Mesodermal cell (in vitro differentiated cells): ENCODE data around the gene TAS1R2.

Experiments
- H3K27ac ChIP-seq: 2 replicates; pipeline ENCODE4 v1.7.0; 2013; ENCODE audit warnings: mild to moderate bottlenecking, low read depth, low read length, moderate library complexity; ENCODE audit not compliant: severe bottlenecking
- H3K36me3 ChIP-seq: 2 replicates; pipeline ENCODE4 v1.7.1; 2013; ENCODE audit warnings: mild to moderate bottlenecking, low read length, moderate library complexity; ENCODE audit not compliant: control insufficient read depth, insufficient read depth
- H3K4me1 ChIP-seq: one replicate; pipeline ENCODE4 v1.7.1; 2013; ENCODE audit warnings: mild to moderate bottlenecking, low read length; ENCODE audit not compliant: insufficient read depth, control insufficient read depth, poor library complexity, severe bottlenecking
- H3K4me3 ChIP-seq: 2 replicates; pipeline ENCODE4 v1.7.0; 2013; ENCODE audit warnings: low read length, control low read depth, mild to moderate bottlenecking; ENCODE audit not compliant: insufficient read depth, poor library complexity, severe bottlenecking; ENCODE audit errors: extremely low read depth
- H3K9me3 ChIP-seq: 2 replicates; pipeline ENCODE4 v1.7.1; 2013; ENCODE audit warnings: mild to moderate bottlenecking, low read length, moderate library complexity; ENCODE audit not compliant: control insufficient read depth
- WGBS, 2 experiments: methylation state at CpG; one replicate each; pipeline ENCODE4 v1.1.5; 2013; ENCODE audit warnings: missing lambda C conversion rate in 2 of 2; ENCODE audit not compliant: insufficient coverage in 2 of 2; 5-methylcytosine and 5-hydroxymethylcytosine counted together

The TAS1R2 gene

DNA sequence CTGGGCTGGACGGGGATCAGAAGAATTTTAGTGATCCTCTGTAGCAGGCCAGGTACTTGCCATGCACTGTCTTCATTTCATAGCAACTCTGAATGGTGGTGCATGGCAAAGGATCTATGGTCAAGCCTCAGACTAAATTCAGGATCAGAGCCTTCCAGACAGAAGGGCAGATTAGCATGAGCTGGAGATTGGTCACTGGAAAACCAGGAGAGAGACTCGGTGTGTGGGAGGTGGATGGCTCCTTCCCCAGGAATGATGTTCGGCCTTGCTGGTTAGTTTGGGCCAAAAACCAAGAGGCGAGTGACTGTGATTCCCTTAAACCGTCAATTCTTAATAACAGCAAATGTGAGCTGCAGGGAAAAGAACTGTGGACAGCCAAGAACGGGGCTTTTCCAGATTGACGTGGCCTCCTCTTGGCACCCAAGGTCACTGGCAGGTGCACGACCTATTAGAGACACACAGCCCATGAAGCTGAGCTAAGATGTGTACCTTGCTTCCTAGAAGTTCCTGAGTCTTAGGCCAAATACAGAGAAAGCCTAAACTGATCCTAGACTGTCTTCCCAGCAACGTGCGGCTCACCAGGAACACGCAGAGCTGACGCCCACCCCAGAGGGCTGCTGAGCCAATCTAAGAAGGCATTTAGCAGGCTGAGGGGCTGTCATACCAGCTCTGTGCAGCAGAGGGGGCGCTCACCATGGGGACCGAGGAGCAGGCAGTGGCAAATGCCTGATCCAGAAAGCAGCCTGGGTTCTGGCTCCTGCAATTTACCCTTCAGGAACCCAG, 24.4 kb upstream of the TAS1R2 start:
- Histone ChIP-seq H3K9me3 (no peaks in the 10 kb centered on the region), H3K4me3 (no peak overlapping the region), H3K27ac (no peak overlapping the region), H3K4me1 (peaks cover 8% of the 10 kb centered on the region), H3K36me3 (peaks cover 17% of the 10 kb centered on the region)
- WGBS, 2 experiments = 61 to 66% methylated on average over 13 to 14 of the region's 14 CpGs

DNA sequence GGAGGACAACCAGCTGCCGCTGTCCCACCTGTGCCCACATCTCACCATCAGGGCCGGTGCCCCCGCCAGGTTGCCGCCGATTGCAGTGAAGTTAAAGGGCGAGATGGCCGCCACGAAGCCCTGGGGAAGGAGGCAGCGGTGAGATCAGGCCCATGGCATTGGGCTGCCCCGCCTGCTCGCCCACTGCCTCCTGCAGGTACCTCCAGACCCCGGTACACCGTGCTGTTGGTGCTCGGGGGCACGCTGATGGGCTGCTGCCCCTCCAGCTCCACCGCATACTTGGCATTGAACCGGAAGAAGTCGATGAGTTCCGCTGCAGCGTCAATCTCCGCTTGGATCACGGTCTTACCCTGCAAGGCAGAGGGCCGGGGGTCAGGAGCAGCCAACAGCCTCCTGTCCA, 23.6 kb upstream of the TAS1R2 start:
- Histone ChIP-seq H3K9me3 (no peaks in the 10 kb centered on the region), H3K27ac (no peak overlapping the region), H3K36me3 (peaks cover 17% of the 10 kb centered on the region), H3K4me1 (peaks cover 8% of the 10 kb centered on the region), H3K4me3 (no peak overlapping the region)
- 93 to 97% methylated on average over 21 to 22 of the region's 23 CpGs for WGBS, 2 experiments

DNA sequence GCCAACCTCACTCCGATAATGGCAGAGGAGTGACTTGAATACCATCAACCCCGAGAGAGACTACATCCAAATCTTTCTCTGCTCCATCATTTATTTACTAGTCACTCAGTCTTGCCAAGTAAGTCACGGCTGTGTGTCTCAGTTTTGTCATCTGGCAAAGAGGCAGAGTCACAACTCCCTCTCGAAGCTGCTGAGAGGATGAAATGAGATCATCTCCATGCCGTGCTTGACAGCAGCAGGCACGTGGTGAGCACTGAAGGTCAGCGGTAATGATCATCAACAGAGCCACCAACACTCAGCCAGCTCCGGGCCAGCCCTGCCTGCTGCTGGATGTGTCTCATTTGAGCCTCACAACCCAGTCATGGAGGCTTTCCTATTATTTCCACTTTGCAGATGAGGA, 23.0 kb upstream of the TAS1R2 start:
- H3K27ac ChIP-seq = no peak overlapping the region
- 93% methylated on average over 8 of the region's 8 CpGs for WGBS, 2 experiments
- peaks cover 17% of the 10 kb centered on the region for H3K36me3 ChIP-seq
- H3K9me3 ChIP-seq = no peaks in the 10 kb centered on the region
- H3K4me1 ChIP-seq = peaks cover 8% of the 10 kb centered on the region
- no peak overlapping the region for H3K4me3 ChIP-seq

DNA sequence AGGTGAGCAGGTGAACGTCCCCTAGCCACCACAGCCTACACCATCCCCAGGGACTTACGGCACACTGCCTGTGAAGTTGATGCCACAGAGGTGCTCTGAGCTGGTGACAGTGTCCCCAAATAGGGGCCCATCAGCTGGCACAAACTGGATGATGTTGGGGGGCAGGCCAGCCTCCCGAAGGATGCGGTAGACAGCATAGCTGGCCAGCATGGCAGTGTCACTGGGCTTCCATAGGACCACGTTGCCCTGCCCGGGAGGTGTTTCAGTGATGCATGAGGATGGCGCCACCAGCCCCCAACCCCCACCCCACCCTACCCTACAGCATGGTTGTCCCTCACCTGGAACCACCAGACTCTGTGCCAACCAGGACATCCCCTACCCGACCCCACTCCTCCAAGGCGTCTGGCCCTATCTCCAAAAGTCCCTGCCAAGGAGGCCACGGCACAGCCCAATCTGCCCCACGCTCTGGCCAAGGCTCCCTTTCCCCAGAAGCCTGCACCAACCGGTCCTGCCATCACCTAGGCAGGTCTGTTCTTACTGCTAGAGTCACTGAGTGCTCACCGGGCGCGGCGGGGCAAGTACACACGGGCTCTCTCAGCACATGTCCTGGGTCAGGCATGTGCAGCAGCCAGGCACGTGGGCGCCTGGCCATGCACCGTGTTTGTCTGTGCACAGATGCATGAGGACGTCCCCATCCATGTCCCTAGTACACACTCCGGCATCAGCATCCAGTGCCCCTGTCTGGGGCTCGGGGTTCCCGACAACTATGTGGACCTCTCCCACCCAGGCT, 22.4 kb upstream of the TAS1R2 start:
- H3K9me3 ChIP-seq = no peaks in the 10 kb centered on the region
- peaks cover 17% of the 10 kb centered on the region for H3K36me3 ChIP-seq
- 95 to 96% methylated on average over 22 to 23 of the region's 24 CpGs for whole genome bisulfite sequencing, 2 experiments
- H3K4me1 ChIP-seq = peaks cover 8% of the 10 kb centered on the region
- no peak overlapping the region for H3K27ac ChIP-seq
- no peak overlapping the region for H3K4me3 ChIP-seq

DNA sequence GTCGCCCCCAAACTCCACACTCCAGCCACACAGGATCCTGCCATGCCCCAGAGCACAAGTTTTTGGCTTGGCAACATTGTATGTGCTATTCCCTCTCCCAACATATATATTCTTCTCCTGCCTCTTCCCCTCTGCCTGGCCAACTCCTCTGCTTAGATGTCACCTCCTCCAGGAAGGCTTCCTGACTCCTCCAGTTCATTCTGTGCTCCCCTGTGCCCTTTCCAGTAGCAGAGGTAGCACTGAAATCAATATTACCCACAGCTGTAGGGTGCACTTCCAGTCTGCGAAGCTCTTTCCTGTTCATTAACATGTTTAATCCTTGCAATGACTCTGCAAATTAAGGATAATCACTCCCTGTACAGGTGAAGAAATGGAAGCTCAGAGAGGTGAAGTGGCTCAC, 21.7 kb upstream of the TAS1R2 start:
- H3K4me1 ChIP-seq = peaks cover 5% of the 10 kb centered on the region
- H3K36me3 ChIP-seq = peaks cover 14% of the 10 kb centered on the region
- WGBS, 2 experiments = 90 to 100% methylated on average over 1 to 2 of the region's 2 CpGs
- H3K27ac ChIP-seq = no peak overlapping the region
- no peaks in the 10 kb centered on the region for H3K9me3 ChIP-seq
- no peak overlapping the region for H3K4me3 ChIP-seq

DNA sequence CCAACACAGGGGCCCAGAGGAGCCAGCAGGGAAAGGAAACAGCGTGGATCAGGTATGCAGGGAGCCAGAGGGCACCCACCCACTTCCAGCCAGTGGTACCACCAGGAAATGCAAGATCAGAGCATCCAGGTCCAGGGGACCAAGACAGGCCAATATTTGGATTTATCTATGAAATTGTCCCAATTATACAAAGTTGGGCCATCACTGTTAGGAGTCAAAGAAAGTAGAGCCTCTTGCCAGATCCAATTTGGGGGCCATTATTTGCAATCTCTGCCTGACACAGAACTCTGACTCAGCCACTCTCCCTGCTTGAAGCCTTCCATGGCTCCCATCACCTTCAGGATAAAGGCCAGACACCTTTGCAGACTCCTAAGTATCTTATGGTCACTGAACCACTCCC, 21.1 kb upstream of the TAS1R2 start:
- peaks cover 14% of the 10 kb centered on the region for H3K36me3 ChIP-seq
- no peak overlapping the region for H3K27ac ChIP-seq
- no peaks in the 10 kb centered on the region for H3K4me1 ChIP-seq
- 80 to 100% methylated on average over 1 of the region's 1 CpG for WGBS, 2 experiments
- H3K4me3 ChIP-seq = no peak overlapping the region
- no peaks in the 10 kb centered on the region for H3K9me3 ChIP-seq

DNA sequence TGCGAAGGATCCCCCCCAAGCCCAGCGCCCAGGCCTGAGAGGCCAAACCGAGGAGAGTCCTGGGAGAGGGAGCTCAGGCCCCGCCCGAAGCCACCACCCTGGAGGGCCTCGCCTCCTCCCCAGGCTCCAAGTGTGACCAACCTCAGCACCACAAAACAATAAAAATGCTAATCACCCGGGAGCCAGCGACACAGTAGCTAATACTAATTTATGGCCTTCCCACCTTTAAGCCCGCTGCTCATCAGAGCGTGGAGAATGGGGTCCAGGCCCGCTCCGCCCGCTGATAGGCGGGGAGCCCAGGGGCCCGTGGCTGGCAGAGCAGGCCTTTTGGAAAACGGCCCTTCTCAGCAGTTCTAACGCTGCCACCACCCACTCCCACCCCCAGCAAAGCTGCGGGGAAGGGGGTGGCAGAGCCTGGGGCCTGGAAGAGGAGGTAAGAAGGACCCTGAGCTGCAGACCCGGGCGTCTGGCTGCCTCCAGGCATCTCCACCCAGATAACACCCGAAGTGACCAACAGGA, 20.4 kb upstream of the TAS1R2 start:
- Histone ChIP-seq H3K4me1 (no peaks in the 10 kb centered on the region), H3K36me3 (peaks cover 14% of the 10 kb centered on the region), H3K27ac (no peak overlapping the region), H3K4me3 (no peak overlapping the region), H3K9me3 (no peaks in the 10 kb centered on the region)
- WGBS, 2 experiments = 71 to 74% methylated on average over 9 to 12 of the region's 21 CpGs

DNA sequence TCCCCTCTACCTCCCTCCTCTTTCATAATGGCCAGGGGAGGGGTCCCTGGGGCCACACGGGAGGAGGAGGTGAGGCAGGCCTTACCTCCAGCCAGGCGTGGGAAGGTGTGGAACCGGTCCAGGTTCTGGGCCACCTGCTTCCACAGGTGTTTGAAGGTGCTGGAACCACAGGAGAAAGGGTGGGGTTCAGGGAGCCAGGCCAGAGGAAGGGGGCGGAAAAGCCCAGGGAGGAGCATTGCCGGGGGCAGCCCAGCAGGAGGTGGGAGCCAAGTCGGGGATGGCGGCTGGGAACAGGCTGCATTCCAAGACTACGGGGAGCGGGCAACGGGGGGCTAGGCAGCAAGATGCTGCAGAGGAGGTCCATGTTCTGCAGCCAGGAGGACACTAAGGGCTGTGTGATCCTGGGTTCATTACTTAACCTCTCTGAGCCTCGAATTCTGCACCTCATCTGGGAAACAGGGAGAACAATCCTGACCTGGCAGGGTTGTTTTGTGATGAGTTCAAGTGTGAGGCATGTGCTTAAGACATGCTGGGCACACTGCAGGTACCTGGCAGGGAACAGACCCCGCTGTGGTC, 19.8 kb upstream of the TAS1R2 start:
- Histone ChIP-seq H3K4me3 (no peak overlapping the region), H3K36me3 (peaks cover 15% of the 10 kb centered on the region), H3K27ac (no peak overlapping the region), H3K4me1 (no peaks in the 10 kb centered on the region), H3K9me3 (no peaks in the 10 kb centered on the region)
- WGBS, 2 experiments = 85 to 86% methylated on average over 10 to 11 of the region's 12 CpGs

DNA sequence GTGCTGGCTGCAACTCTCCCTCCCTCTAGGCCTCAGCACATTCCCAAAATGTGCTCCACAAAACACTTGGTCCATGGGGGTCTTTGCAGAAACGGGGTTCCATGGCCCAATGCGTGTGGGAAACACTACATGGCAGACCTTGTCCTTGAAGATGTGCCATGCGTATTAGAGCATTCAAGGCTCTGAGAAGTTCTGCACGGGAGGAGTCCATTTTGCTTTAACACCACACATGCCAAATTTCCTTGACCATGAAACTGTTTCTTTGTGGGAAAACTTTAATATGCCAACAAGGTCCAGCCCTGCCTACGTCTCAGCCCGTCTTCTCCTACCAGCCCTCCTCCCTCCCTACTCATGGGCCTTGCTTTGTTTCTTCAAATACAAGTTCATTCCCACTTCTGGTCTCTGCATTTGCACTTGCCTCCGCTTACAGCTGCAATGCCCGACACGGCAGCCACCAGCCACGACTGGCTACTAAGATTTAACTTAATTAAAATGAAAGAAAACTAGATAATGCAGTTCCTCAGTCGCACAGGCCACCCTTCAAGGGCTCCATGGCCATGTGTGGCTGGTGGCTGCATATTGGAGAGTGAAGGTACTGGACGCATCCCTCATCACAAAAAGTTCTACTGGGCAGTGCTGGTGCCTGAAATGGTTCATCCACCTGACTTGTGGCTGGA, 19.2 kb upstream of the TAS1R2 start:
- WGBS, 2 experiments = 83 to 89% methylated on average over 6 to 11 of the region's 12 CpGs
- no peaks in the 10 kb centered on the region for H3K4me1 ChIP-seq
- peaks cover 14% of the 10 kb centered on the region for H3K36me3 ChIP-seq
- no peak overlapping the region for H3K4me3 ChIP-seq
- no peaks in the 10 kb centered on the region for H3K9me3 ChIP-seq
- no peak overlapping the region for H3K27ac ChIP-seq

DNA sequence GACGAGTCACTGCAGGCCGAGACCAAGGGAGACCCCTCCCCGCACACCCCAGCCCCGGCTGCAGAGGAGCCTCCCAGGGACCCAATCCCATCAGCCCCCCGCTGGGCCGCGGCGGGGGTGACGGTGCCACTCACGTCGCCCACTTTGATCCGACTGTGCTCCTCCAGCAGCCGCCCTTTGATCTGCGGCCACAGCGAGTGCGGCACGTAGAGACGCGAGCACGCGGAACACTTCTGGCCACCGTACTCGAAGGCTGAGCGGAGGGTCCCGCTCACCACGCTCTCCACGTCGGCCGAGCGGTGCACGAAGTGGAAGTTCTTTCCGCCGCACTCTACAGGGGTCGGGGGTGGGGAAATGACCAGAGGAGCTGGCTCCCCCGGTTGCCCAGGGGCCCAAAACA, 17.8 kb upstream of the TAS1R2 start:
- peaks cover 2% of the 10 kb centered on the region for H3K36me3 ChIP-seq
- H3K9me3 ChIP-seq = no peaks in the 10 kb centered on the region
- no peaks in the 10 kb centered on the region for H3K4me1 ChIP-seq
- no peak overlapping the region for H3K4me3 ChIP-seq
- no peak overlapping the region for H3K27ac ChIP-seq
- 90 to 93% methylated on average over 24 to 34 of the region's 35 CpGs for WGBS, 2 experiments
